GM12878 (cell line): ENCODE results near the gene OAF. TPM values are rescaled to one million over a fixed set of nuclear protein-coding genes. Genes with fewer than 3 reads are reported as not detected.

Experiments used
- ATAC-seq: fragments of 200-7000 bp; cut with Tn5 transposase; 3 replicates; pipeline ENCODE4 v1.9.1; 2020; ENCODE audit warnings: mild to moderate bottlenecking, moderate library complexity
- BruUV-seq: library from RNA; stranded (reverse); fragments of 400-500 nt; replicated peaks from 2 replicates; lab custom pipeline; 2021; lab: Mats Ljungman, UMichigan
- CTCF ChIA-PET: fragments of 300-600 bp; sonication (Branson Sonifier 250); formaldehyde crosslinking; extraction: SDS; loops from one replicate; lab custom pipeline; 2021; ENCODE audit warnings: inconsistent platforms; lab: Yijun Ruan, JAX
- POLR2A ChIA-PET: fragments of 350-600 bp; formaldehyde crosslinking; extraction: SDS; loops from one replicate; lab custom pipeline; 2021; ENCODE audit warnings: inconsistent platforms; lab: Charles Lee
- RAD21 ChIA-PET: fragments of 300-600 bp; sonication (Branson Sonifier 250); formaldehyde crosslinking; loops from one replicate; lab custom pipeline; 2023; ENCODE audit warnings: antibody characterized with exemption; ENCODE audit not compliant: unreplicated experiment; lab: Charles Lee
- SMC1A ChIA-PET: fragments of 300-600 bp; sonication (Branson Sonifier 250); formaldehyde crosslinking; loops from one replicate; lab custom pipeline; 2023; ENCODE audit not compliant: unreplicated experiment, uncharacterized antibody; lab: Charles Lee
- DNase-seq: peaks from one replicate; pipeline ENCODE4 v3.0.0-alpha.2; 2011; ENCODE audit warnings: low read depth, low spot score
- FAIRE-seq: peaks from 3 replicates; lab custom pipeline; 2011; peaks lifted over from hg19 to GRCh38; lab: Jason Lieb, UNC
- H2AFZ ChIP-seq: 2 replicates; pipeline ENCODE4 v1.6.0; 2011; ENCODE audit warnings: low read depth, low read length, control low read depth; ENCODE audit not compliant: control insufficient read depth
- H3K27ac ChIP-seq: 2 replicates; pipeline ENCODE4 v1.5.1; 2011; ENCODE audit warnings: control low read depth; ENCODE audit not compliant: control insufficient read depth, insufficient read depth
- H3K27me3 ChIP-seq, 2 experiments: replicated peaks in 1 of 2; 2 replicates each; pipeline versions ENCODE4 v1.6.0 to v1.6.1; 2011; ENCODE audit warnings: low read length in 1 of 2; ENCODE audit not compliant: control insufficient read depth in 2 of 2, insufficient read depth in 2 of 2
- H3K36me3 ChIP-seq, 2 experiments: 2 replicates each; pipeline ENCODE4 v1.5.1; 2011; ENCODE audit warnings: low read length in 1 of 2; ENCODE audit not compliant: control insufficient read depth in 2 of 2, insufficient read depth in 2 of 2
- H3K4me1 ChIP-seq: 2 replicates; pipeline ENCODE4 v1.6.1; 2011; ENCODE audit warnings: mild to moderate bottlenecking, low read length, moderate library complexity, mixed read lengths; ENCODE audit not compliant: control insufficient read depth, insufficient read depth
- H3K4me2 ChIP-seq: 2 replicates; pipeline ENCODE4 v1.6.0; 2011; ENCODE audit warnings: control low read depth; ENCODE audit not compliant: control insufficient read depth, insufficient read depth
- H3K4me3 ChIP-seq: fragments of 200-600 bp; sonication (generic); 2 replicates; pipeline ENCODE4 v1.5.1; 2016
- H3K79me2 ChIP-seq: 2 replicates; pipeline ENCODE4 v1.6.0; 2011; ENCODE audit warnings: low read length; ENCODE audit not compliant: control insufficient read depth, insufficient read depth
- H3K9ac ChIP-seq: 2 replicates; pipeline ENCODE4 v1.8.0; 2011; ENCODE audit warnings: low read length, control low read depth, mixed read lengths; ENCODE audit not compliant: control insufficient read depth, insufficient read depth
- H3K9me3 ChIP-seq: replicated peaks from 3 replicates; pipeline ENCODE4 v1.5.1; 2011; ENCODE audit warnings: mild to moderate bottlenecking, low read length; ENCODE audit not compliant: control insufficient read depth, insufficient read depth
- H4K20me1 ChIP-seq: 2 replicates; pipeline ENCODE4 v1.6.0; 2011; ENCODE audit not compliant: control insufficient read depth, insufficient read depth
- BHLHE40 ChIP-seq, 2 experiments: fragments of 450-650 bp in 1 of 2; IDR thresholded peaks; 2 replicates each; pipeline ENCODE4 v1.6.1; 2011 to 2017; ENCODE audit warnings: low read depth in 2 of 2, borderline replicate concordance in 1 of 2, improper control_type of control experiment in 1 of 2, low read length in 1 of 2, mild to moderate bottlenecking in 1 of 2
- CBX5 ChIP-seq: sonication (generic); IDR thresholded peaks from 2 replicates; pipeline ENCODE4 v1.6.1; 2016; ENCODE audit warnings: low read depth, moderate library complexity, mild to moderate bottlenecking, inconsistent platforms
- CEBPB ChIP-seq, 2 experiments: fragments of 150-350 bp in 1 of 2; IDR thresholded peaks; 2 replicates each; pipeline ENCODE4 v1.6.1; 2012 to 2014; ENCODE audit warnings: low read depth in 2 of 2, low read length in 2 of 2, borderline replicate concordance in 1 of 2, inconsistent platforms in 1 of 2
- CHD4 ChIP-seq: fragments of 200-600 bp; sonication (generic); IDR thresholded peaks from 2 replicates; pipeline ENCODE4 v1.6.1; 2016; ENCODE audit warnings: mild to moderate bottlenecking
- IKZF1 ChIP-seq: fragments of 450-650 bp; conservative IDR thresholded peaks from 2 replicates; pipeline ENCODE4 v1.6.1; 2017; ENCODE audit warnings: antibody characterized with exemption, mild to moderate bottlenecking
- MTA3 ChIP-seq: IDR thresholded peaks from 2 replicates; pipeline ENCODE4 v1.6.1; 2012; ENCODE audit warnings: low read length, inconsistent platforms, borderline replicate concordance
- MYC ChIP-seq: IDR thresholded peaks from 2 replicates; pipeline ENCODE4 v1.6.1; 2011; ENCODE audit warnings: mild to moderate bottlenecking, low read length, moderate library complexity, inconsistent platforms; ENCODE audit not compliant: insufficient read depth, insufficient replicate concordance, insufficient read length, severe bottlenecking
- SMAD1 ChIP-seq: fragments of 450-650 bp; IDR thresholded peaks from 2 replicates; pipeline ENCODE4 v1.6.1; 2018; ENCODE audit warnings: mild to moderate bottlenecking, low read depth; ENCODE audit not compliant: partially characterized antibody
- SMAD5 ChIP-seq: IDR thresholded peaks from 2 replicates; pipeline ENCODE4 v1.6.1; 2016; ENCODE audit warnings: antibody characterized with exemption, low read depth
- ZBTB33 ChIP-seq: fragments of 450-650 bp; IDR thresholded peaks from 2 replicates; pipeline ENCODE4 v1.6.1; 2017; ENCODE audit warnings: mild to moderate bottlenecking
- WGBS: methylation state at CpG from one replicate; pipeline ENCODE4 v1.1.6; 2016; ENCODE audit warnings: low lambda C conversion rate; ENCODE audit not compliant: insufficient replicate concordance, insufficient coverage; ENCODE audit errors: missing lambda C conversion rate; 5-methylcytosine and 5-hydroxymethylcytosine counted together
- in situ Hi-C: fragments of 300-500 bp; cut with MboI; formaldehyde crosslinking; loops from 9 replicates; pipeline ENCODE4 v1.14.3; 2018; ENCODE audit warnings: mixed read lengths
- intact Hi-C: fragments of 100-400 bp; cut with micrococcal nuclease; formaldehyde crosslinking; loops from one replicate; pipeline ENCODE4 v1.14.2; 2022; ENCODE audit not compliant: unreplicated experiment
- polyA plus RNA-seq, 11 experiments: library from polyadenylated mRNA; depleted of rRNA in 4 of 11; unstranded in 6 of 11; stranded (reverse) in 5 of 11; fragments of >200 nt; fragmentation: Nextera tagmentation in 4 of 11; fragmentation: Illumina TruSeq in 1 of 11; extraction: Ambion mirVana in 4 of 11; extraction: Trizol in 1 of 11; gene quantifications; 1 replicate in 1 of 11; 2 replicates in 10 of 11; pipeline versions ENCODE4 v1.2.1 to v1.2.3, GENCODE V29; 2011 to 2016; ENCODE audit warnings: inconsistent platforms in 2 of 11, missing spikeins in 2 of 11, low read depth in 1 of 11
- total RNA-seq, 4 experiments: library from RNA; depleted of rRNA in 3 of 4; stranded (reverse); fragments of >200 nt in 3 of 4; fragmentation: Illumina TruSeq in 1 of 4; extraction: Trizol in 1 of 4; gene quantifications; 2 replicates each; pipeline versions ENCODE4 v1.2.1 to v1.2.3, GENCODE V29; 2013 to 2021
- TF ChIP-seq, protein P1 (sequence below): IDR thresholded peaks from 2 replicates; pipeline ENCODE4 v1.6.1; 2012; ENCODE audit warnings: low read depth, low read length, improper control_type of control experiment
- TF ChIP-seq, protein P2 (sequence below): fragments of 450-650 bp; IDR thresholded peaks from 2 replicates; pipeline ENCODE4 v1.6.1; 2017; ENCODE audit warnings: low read depth, mild to moderate bottlenecking, moderate library complexity

The OAF gene
- total and polyA plus RNA-seq, 10 of the 15 experiments (the other 5 are each of a cell fraction or from before 2014, with no cell fraction given) = 0.10 to 4.7 (median 1.1) TPM

GRCh38 chr11:120226242-120226641, 15.4 kb downstream of the OAF start:
- intact Hi-C loops = loop anchor here (10.0 kb wide), 1 partner anchor 741 kb away; no protein-coding TSS in a partner anchor
- no peaks in the 10 kb centered on the region; a peak in 1 of 4 replicates for H3K27me3 ChIP-seq
- FAIRE-seq = no peak
- no peaks in the 10 kb centered on the region for H3K9me3 ChIP-seq
- H4K20me1 ChIP-seq = no peaks in the 10 kb centered on the region
- H3K4me1 ChIP-seq = peaks cover 8% of the 10 kb centered on the region
- TF ChIP-seq CEBPB (IDR thresholded peaks at IDR 0.05; ENCODE audit: borderline replicate concordance in 1 of 2, low read depth in 2 of 2, low read length in 2 of 2) = no peak
- TF ChIP-seq BHLHE40 (IDR thresholded peaks at IDR 0.05; ENCODE audit: borderline replicate concordance in 1 of 2, low read depth in 2 of 2, low read length in 1 of 2) = no peak
- TF ChIP-seq CHD4 = no peak
- TF ChIP-seq MYC = no peak
- TF ChIP-seq SMAD1 = no peak
- TF ChIP-seq CBX5 = no peak
- no peak for TF ChIP-seq MTA3
- TF ChIP-seq, protein P1, sequence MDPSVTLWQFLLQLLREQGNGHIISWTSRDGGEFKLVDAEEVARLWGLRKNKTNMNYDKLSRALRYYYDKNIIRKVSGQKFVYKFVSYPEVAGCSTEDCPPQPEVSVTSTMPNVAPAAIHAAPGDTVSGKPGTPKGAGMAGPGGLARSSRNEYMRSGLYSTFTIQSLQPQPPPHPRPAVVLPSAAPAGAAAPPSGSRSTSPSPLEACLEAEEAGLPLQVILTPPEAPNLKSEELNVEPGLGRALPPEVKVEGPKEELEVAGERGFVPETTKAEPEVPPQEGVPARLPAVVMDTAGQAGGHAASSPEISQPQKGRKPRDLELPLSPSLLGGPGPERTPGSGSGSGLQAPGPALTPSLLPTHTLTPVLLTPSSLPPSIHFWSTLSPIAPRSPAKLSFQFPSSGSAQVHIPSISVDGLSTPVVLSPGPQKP = no peak
- TF ChIP-seq ZBTB33 = no peak
- no peak for TF ChIP-seq IKZF1
- no peak for TF ChIP-seq SMAD5
- TF ChIP-seq, protein P2, sequence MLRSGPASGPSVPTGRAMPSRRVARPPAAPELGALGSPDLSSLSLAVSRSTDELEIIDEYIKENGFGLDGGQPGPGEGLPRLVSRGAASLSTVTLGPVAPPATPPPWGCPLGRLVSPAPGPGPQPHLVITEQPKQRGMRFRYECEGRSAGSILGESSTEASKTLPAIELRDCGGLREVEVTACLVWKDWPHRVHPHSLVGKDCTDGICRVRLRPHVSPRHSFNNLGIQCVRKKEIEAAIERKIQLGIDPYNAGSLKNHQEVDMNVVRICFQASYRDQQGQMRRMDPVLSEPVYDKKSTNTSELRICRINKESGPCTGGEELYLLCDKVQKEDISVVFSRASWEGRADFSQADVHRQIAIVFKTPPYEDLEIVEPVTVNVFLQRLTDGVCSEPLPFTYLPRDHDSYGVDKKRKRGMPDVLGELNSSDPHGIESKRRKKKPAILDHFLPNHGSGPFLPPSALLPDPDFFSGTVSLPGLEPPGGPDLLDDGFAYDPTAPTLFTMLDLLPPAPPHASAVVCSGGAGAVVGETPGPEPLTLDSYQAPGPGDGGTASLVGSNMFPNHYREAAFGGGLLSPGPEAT = no peak
- H3K27ac ChIP-seq = no peak overlapping the region
- no peak for ATAC-seq
- no peak overlapping the region for H3K9ac ChIP-seq
- no peak for DNase-seq
- ChIA-PET POLR2A (no interaction called here), RAD21 (interaction anchor here (3.0 kb wide), 1 partner anchor 11 kb away, joined by 10 read pairs; no protein-coding TSS in a partner anchor), CTCF (interaction anchor here (1.6 to 18.4 kb wide), 2 partner anchors 55 to 76 kb away, joined by 5 to 783 read pairs; no protein-coding TSS in a partner anchor), SMC1A (interaction anchor here (0.9 to 1.8 kb wide), 2 partner anchors 72 to 76 kb away, joined by 3 to 6 read pairs; no protein-coding TSS in a partner anchor)
- no peak overlapping the region for H3K4me3 ChIP-seq
- no peak overlapping the region for H2AFZ ChIP-seq
- in situ Hi-C loops = loop anchor here (5.0 kb wide), 1 partner anchor 54 kb away; no protein-coding TSS in a partner anchor
- 18% methylated on average over 5 of the region's 5 CpGs for WGBS
- no peaks in the 10 kb centered on the region for H3K79me2 ChIP-seq
- no peak overlapping the region for H3K4me2 ChIP-seq
- no peaks in the 10 kb centered on the region for H3K36me3 ChIP-seq
- no TSS peak for BruUV-seq
